Dedifferentiated amniotic fluid mesenchymal stem cell (primary cell): ENCODE results near the gene SELENOO.

Experiments used
- DNase-seq: peaks from one replicate; pipeline ENCODE4 v3.0.0-alpha.2; 2016; ENCODE audit errors: extremely low spot score

SELENOO gene

GRCh38 chr22:50216684-50217520, 16.1 kb downstream of the SELENOO start:
- DNase-seq: no peak

DNA sequence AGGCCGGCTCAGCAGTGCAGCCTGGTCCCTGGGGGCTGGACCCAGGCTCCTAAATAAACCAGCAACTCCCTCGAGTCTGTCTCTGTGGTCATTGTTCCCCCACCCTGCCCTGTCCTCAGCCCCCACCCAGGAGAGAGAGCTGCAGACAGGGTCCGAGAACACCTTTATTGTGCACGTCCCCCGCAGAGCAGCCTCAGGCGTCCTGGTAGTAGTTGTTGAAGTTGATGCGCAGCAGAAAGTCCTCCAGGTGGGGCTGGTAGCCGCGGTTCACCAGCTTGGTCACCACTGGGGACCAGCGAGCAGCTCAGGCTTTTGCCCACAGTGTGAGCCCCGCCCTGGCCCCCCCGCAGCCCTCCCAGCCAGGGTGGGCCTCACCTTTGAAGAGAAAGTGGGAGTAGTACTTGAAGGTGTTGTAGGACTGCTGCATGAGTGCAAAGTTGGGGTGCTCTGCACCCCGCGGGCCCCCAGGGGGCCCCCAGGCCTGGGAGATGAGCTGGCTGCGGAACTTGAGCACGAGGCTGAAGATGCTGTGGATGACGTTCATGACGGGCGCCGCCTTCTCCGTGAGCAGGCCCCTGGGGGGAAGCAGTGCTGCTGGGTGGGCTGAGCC, 16.8 kb downstream of the SELENOO start:
- DNase-seq: no peak

- no peak for DNase-seq
These were observed 17.6 kb downstream of the SELENOO start for GRCh38 chr22:50218153-50218995.

DNA sequence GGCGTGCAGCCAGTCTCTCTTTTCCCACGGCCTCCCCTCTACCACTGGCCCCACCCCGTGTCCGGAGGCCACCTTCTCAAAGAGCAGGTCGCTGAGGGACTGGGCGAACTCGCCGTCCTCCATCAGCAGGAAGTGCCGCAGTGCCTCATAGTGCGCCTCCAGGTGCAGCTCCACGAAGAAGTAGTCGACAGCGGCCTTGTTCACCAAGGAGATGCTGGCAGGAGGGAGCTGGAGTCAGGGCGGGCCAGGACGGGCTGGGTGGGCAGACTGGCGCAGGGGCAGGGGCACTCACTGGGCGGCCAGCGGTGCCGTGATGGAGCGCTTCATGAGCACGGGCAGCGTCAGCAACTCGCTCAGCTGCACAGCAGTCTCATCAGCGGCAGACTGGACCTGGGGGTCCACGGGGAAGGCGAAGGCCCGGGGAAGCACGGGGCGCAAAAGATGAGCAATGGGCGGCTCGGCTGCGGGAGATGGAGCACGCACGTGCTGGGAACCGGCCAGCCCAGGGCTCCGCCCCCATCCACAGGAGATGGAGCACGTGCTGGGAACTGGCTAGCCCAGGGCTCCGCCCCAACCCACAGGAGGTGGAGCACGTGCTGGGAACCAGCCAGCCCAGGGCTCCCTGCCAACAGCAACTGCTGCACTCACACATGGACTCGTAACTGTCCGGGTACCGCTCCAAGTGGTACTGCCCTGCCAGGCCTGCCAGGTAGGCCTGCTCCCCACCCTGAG, 18.4 kb downstream of the SELENOO start:
- no peak for DNase-seq

DNA sequence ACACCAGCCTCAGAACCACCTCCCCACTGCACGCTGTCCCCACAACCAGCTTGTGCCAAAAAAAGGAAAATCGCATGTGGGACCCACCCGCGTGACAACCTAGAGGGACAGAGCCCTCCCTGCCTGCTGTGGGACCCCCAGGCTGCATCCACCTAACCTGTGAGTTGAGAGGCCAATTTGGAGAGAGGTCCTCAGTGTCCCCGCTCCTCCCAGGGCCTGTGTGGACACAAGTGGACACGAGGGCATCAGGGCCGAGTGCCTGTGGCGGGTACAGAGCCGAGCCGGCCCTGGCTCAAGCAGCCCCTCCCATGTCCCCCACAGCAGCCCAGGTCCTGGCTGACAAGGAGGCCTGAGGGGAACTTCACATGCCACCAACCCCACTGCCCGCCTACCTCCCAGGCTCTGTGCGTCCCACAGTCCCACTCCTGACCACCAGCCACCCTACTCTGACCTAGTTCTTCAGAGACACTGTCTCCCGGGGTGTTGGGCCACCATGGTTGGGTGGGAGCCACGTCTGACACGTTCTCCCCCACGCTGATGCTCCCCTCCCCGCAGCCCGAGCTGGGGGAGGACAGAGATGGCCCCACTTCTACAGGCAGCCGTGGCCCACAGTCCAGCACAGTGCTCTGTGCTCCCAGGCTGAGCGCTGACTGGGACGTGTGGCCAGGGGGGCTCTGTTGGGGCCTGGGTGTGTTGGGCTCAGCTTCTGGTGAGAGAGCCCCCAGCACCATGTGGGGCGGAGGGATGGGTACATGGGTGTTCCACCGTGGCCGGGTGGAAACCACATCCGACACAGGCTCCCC, 19.2 kb downstream of the SELENOO start:
- DNase-seq: no peak

DNA sequence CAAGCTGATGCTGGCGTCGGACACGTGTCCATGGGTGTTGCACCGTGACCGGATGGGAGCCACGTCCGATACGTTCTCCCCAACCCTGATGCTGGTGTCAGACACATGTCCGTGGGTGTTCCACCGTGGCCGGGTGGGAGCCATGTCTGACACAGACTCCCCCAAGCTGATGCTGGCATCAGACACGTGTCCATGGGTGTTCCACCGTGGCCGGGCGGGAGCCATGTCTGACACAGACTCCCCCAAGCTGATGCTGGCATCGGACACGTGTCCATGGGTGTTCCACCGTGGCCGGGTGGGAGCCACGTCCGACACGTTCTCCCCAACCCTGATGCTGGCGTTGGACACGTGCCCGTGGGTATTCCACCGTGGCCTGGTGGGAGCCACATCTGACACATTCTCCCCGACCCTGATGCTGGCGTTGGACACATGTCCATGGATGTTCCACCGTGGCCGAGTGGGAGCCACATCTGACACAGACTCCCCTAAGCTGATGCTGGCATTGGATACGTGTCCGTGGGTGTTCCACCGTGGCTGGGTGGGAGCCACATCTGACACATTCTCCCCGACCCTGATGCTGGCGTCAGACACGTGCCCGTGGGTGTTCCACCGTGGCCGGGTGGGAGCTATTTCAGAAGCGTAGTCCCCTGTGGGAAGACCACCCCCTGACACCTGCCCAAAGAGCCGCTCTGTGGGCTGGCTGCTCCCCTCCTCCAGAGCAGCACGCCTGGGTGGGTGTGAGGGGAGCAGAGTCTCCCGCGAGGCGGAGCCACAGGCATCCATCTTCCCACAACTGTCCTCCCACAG, 20.0 kb downstream of the SELENOO start:
- no peak for DNase-seq

GRCh38 chr22:50221410-50222300, 20.8 kb downstream of the SELENOO start:
- DNase-seq: no peak

GRCh38 chr22:50222508-50222907, 21.7 kb downstream of the SELENOO start:
- no peak for DNase-seq

GRCh38 chr22:50224071-50224470, 23.3 kb downstream of the SELENOO start:
- no peak for DNase-seq

GRCh38 chr22:50225200-50225969, 24.6 kb downstream of the SELENOO start:
- no peak for DNase-seq

- DNase-seq: no peak
These were observed 25.5 kb downstream of the SELENOO start for GRCh38 chr22:50226063-50226874.

GRCh38 chr22:50226875-50227165, 26.0 kb downstream of the SELENOO start:
- no peak for DNase-seq

DNA sequence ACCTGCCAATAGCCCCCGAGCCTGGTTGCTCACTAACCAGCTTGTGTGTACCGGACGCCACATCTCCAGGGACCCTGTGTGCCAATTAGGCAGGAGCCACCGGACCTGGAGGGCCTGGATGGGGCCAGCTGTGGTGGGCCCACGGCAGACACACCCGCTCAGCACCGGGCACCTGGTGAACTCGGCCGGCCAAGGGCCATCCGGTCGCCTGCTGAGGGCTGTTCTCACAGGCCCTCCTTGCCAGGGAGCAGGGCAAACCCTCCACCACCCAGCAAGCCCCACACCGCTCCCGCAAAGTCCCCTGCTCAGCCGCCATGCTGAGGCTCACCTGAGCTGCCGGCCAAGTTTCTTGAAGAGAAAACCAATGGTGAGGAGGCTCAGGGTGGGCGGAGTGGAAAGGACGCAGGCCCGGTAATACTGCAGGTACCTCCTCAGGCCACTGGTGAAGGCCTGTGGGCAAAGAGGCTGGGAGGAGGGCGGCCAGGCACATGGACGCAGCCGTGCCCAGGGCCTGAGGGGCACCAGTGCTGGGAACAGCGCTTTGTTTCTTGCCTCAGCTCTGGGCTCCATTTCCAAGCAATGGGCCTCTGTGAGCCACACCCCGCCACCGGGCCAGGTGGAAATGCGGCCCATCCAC, 26.9 kb downstream of the SELENOO start:
- DNase-seq: no peak

- DNase-seq: no peak
These were observed 27.6 kb downstream of the SELENOO start for GRCh38 chr22:50228366-50228765.

DNA sequence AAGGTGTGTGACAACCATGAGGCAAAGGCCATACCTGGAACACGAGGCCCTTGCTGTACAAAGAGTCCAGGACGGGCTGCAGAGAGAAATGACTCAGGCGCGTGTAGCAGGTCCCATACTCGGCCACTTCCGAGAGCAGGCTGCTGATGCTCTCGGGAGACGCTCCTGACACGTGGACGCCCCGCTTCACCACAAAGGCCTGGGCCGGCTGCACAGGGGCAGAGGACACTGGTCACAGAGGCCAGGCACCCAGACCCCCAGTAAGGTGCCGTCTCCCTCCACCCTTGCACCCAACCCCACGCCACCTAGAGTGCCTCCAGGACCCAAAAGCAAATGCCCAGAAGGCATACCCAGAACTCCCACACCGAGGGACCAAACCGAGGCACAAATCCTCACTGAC, 28.6 kb downstream of the SELENOO start:
- no peak for DNase-seq

DNA sequence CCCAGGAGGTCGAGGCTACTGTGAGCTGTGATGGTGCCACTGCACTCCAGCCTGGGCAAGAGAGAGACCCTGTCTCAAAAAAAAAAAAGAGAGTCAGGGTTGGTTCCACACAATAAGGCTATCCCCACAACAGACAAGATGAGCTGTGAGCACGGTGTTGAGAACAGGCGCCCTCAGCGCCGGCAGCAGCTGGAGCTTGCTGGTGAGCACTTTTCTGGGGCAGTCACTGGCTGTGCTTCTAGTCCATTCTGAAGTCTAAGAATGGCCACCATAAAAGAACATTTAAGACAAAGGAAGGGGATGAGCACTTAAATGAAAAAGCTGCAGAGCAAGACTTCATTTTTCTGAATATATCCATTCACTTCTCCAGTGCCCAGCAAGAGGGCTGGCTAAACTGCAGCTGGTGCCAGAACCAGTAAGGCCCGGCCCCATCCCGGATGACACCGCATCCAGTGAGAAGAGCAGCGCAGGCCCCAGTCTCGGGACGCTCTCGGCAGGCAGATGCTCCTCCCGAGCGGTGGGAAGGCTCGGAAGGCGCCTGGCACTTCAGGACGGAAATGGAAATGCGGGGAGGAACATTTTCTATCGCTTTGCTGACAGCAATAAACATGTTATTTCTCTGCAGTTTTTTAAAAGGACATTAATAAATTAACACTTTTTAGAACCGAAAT, 31.8 kb downstream of the SELENOO start:
- no peak for DNase-seq

DNA sequence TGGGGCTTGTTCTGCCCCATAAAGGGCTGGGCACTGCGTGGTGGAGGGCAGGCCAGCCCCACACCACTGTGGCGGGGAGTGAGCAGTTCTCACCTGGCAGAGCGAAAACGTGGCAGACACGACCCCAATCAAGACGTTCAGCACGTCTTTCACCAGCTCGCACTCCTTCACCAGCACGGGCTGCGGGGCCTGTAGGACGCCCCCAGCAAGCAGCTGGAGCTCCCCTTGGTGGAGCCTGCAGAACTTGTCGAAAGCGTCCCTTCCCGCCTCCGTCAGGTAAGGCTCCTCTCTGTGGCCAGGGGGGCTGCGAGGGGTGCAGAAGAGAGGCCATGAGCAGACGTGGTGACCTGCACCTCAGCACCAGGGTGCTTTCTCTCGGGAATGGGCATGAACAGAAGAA, 32.4 kb downstream of the SELENOO start:
- no peak for DNase-seq
